RWPE1 (cell line): ENCODE results near the gene IQGAP2.

Source experiments
- CTCF ChIA-PET: fragments of 350-600 bp; sonication (Branson Sonifier 250); formaldehyde crosslinking; extraction: SDS; loops from one replicate; lab custom pipeline; 2021; lab: Yijun Ruan, JAX
- POLR2A ChIA-PET: fragments of 400-600 bp; formaldehyde crosslinking; extraction: SDS; loops from one replicate; lab custom pipeline; 2020; ENCODE audit warnings: antibody characterized with exemption; ENCODE audit not compliant: low non-redundant PET; lab: Yijun Ruan, JAX
- DNase-seq: peaks from one replicate; pipeline ENCODE4 v3.0.0; 2012; ENCODE audit warnings: low spot score
- H3K27ac ChIP-seq: fragments of 450-650 bp; 2 replicates; pipeline ENCODE4 v1.5.1; 2017
- TF ChIP-seq, protein P1 (sequence below): fragments of 450-650 bp; conservative IDR thresholded peaks from 2 replicates; pipeline ENCODE4 v1.5.1; 2017; ENCODE audit warnings: low read depth, mild to moderate bottlenecking

The IQGAP2 gene

DNA sequence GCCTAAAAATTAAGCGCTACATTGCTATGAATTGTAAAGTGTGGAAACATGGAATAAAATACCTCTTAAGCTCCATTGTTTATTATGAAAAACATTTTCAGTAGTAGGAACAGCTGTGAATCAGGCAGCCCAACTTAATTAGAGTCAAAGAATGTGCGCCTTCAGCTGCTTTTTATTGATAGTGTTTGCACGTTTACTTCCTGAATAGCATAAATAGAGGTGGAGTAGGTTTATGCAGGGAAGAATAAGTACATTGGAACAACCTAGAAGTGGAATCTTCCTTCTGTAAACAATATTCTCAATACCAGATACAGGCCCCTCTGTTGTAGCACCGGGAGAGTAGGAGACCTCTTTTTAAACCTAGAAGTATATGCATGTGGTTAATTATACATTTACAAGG lies 79.9 kb downstream of the IQGAP2 start:
- POLR2A ChIA-PET: no interaction called here
- no peak for DNase-seq
- CTCF ChIA-PET: no interaction called here
- H3K27ac ChIP-seq: no peak overlapping the region
- TF ChIP-seq, protein P1, sequence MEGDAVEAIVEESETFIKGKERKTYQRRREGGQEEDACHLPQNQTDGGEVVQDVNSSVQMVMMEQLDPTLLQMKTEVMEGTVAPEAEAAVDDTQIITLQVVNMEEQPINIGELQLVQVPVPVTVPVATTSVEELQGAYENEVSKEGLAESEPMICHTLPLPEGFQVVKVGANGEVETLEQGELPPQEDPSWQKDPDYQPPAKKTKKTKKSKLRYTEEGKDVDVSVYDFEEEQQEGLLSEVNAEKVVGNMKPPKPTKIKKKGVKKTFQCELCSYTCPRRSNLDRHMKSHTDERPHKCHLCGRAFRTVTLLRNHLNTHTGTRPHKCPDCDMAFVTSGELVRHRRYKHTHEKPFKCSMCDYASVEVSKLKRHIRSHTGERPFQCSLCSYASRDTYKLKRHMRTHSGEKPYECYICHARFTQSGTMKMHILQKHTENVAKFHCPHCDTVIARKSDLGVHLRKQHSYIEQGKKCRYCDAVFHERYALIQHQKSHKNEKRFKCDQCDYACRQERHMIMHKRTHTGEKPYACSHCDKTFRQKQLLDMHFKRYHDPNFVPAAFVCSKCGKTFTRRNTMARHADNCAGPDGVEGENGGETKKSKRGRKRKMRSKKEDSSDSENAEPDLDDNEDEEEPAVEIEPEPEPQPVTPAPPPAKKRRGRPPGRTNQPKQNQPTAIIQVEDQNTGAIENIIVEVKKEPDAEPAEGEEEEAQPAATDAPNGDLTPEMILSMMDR: no peak

DNA sequence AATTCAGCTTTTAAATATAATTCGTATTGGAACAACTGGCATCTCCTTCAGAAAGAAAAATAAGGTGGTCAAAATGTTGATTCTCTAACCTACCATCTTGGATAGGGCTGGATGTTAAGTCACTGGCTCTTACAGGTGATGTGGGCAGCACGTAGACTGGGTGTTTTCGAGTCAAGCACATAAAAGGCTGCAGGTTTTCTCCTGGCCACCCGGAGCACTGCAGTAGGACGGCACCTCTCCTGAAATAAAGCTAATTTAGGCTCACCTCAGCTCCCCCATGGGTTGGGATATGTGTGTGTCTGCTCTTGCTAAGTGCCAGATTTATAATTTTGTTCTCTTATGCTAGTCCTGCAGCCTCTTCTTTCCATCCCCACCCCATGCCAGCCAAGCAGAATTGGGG lies 80.3 kb downstream of the IQGAP2 start:
- no peak for DNase-seq
- CTCF ChIA-PET: no interaction called here
- TF ChIP-seq, protein P1: no peak
- POLR2A ChIA-PET: no interaction called here
- H3K27ac ChIP-seq: no peak overlapping the region

DNA sequence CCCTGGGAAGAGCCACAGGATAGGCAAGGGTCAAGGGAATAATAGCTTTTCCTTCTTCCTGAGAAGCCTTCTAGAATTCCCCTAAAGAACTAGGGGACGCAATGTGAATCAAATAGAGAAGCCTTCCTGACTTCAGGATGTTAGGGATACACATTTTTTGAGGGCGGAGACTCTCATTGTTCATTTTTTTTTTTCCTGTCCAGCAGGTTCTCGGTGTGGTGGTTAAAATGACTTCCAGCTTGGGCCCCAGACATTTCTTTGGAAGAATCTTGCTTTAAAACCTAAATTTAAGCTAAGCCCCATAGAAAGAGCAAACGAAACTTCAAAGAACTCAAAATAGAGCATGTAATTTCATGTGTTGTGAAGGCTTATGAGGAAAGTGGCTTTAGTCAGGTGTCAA lies 80.8 kb downstream of the IQGAP2 start:
- no peak for DNase-seq
- ChIA-PET CTCF (no interaction called here), POLR2A (no interaction called here)
- TF ChIP-seq, protein P1: no peak
- no peak overlapping the region for H3K27ac ChIP-seq

DNA sequence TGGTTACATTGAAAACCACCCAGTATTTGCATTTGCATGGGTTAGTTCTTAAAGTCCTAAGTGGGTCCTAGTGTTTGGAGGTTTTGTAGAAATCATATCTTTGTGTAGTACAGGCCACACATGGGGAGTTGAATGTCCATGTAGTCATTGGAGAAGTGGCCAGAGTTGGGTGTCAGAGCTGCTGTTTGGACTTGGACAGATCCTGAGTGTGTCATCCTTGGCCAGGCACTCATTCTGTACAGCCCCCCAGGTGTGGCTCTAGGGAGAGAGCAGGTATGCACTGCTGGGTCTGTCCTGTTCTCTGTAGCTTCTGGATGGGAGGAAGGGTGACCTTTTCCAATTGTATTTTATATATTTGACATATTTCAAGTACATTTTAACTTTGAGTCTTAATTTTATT lies 82.4 kb downstream of the IQGAP2 start:
- POLR2A ChIA-PET: no interaction called here
- CTCF ChIA-PET: no interaction called here
- no peak for DNase-seq
- TF ChIP-seq, protein P1: no peak
- no peak overlapping the region for H3K27ac ChIP-seq

GRCh38 chr5:76487386-76487785 lies 84.3 kb downstream of the IQGAP2 start:
- no peak overlapping the region for H3K27ac ChIP-seq
- TF ChIP-seq, protein P1: no peak

GRCh38 chr5:76487821-76488220 lies 84.7 kb downstream of the IQGAP2 start:
- no peak overlapping the region for H3K27ac ChIP-seq
- TF ChIP-seq, protein P1: no peak
- ChIA-PET CTCF (no interaction called here), POLR2A (no interaction called here)
- DNase-seq: no peak

More at GRCh38 chr5:76487386-76487785, 84.3 kb downstream of the IQGAP2 start:
- ChIA-PET CTCF (interaction anchor here (1.1 kb wide), 1 partner anchor 17 kb away, joined by 6 read pairs; no protein-coding TSS in a partner anchor), POLR2A (no interaction called here)
- DNase-seq: no peak

DNA sequence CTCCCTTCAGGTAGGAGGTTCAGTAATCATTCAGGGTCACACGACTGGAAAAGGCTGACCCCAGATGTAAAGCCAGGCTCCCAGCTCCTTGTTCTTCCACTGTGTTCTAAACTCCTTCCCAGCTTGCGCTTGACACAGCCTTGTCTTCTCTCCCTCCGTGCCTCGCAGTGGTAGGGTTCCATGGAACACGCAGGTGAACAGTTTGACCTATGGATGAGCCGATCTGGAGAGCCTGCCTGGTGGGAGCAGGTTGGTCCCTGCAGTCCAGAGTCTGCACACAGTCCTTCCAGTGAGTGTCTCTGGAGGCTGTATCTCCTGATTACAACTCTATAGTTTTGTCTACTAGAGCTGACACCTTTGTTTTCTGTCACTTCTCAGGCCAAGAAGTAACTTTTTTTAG lies 85.9 kb downstream of the IQGAP2 start:
- CTCF ChIA-PET: no interaction called here
- H3K27ac ChIP-seq: no peak overlapping the region
- POLR2A ChIA-PET: no interaction called here
- no peak for DNase-seq
- TF ChIP-seq, protein P1: no peak
